NCI-H1436 (cell line): ENCODE data around the gene UTF1.
"Not testable (repeated sequence)": the region's sequence is repeated elsewhere in the genome, so short reads cannot be mapped to it uniquely, and the experiment has no call there.

Experiments
- DNase-seq: peaks from one replicate; lab custom pipeline; 2025; lab: John Stamatoyannopoulos, UW

Gene UTF1

DNA sequence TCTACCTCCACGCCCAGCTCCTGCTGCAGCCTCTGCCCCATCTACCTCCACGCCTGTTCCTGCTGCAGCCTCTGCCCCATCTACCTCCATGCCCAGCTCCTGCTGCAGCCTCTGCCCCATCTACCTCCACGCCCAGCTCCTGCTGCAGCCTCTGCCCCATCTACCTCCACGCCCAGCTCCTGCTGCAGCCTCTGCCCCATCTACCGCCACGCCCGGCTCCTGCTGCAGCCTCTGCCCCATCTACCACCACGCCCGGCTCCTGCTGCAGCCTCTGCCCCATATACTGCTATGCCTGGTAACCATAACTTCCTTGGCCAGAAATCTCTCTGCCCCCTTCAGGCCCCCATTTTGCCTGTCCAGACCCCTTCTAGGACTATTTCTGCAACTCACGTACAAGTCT lies 35.0 kb downstream of the UTF1 start:
- DNase-seq, result not testable (repeated sequence)

DNA sequence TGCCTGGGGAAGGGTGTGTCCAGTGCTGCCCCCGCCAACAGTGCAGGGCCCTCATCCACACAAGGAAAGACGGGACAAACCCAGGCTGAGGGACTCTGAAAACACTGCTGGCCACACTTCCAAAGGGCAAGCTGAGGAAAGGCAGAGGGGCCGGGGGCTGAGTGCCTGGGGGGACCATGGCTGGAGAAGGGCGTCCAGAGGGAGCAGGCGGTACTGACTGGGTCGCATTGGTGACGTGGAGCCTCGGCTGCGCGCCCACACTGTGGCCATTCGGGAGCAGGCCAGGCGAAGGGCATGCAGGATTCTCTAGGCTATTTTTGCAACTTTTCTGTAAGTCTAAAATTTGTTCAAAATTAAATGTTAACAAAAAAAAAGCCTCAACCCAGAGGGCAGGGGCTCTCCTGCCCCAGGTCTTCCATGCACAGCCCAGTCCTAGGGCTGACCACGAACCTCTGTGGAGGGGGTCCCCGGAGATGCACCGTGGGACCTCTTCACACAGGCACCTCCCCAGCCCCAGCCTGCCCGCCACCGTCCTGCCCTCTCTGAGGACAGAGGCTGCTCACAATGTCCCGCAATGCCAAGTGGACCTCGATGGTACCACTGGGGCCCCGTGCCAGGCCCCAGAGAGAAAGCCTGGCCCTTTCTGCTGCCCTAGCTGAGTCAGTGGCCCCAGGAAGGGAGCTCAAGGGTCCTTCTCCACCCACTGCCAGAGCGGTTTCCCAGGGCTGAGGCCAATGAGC lies 36.2 kb downstream of the UTF1 start:
- DNase-seq, result no peak

GRCh38 chr10:133267293-133267692 lies 37.3 kb downstream of the UTF1 start:
- no peak for DNase-seq

- no peak for DNase-seq
These were observed 37.8 kb downstream of the UTF1 start for GRCh38 chr10:133267829-133268228.

DNA sequence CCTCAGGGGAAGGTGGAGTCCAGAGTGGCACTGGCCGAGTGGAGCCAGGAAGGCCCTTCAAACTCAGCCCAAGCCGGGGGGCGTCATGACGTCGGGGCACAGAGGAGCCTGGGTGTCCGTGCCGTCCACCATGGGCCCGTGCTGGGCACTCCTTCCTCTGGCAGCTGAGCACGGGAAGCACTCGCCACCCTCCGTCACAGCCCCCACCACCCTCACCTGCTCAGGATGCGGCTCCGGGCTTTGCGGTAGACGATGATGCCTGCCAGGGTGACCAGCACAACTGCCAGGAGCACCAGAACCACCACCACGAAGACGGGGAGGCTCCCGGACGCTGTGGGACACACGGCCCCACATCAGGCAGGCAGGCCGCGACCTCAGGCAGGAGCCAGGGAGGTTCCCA lies 38.5 kb downstream of the UTF1 start:
- DNase-seq, result no peak

DNA sequence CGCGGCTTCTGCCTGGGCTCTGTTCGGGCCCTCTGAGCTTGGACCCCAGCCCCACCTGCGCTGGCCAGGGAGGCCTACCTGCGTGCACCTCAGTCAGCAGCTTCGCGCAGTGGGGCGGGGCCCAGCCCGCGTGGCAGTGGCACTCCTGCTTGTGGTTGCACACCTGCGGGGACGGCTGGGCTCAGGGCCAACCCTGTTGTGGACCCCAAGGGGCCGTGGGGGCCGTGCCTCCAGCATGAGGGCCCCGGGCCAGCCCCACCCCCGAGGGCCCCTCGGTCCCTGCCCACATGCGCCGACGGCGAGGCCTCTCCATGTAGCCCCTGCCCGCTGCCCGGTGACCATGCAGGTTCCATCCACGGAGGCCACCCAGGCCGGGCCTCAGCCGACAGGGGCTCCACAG lies 39.4 kb downstream of the UTF1 start:
- no peak for DNase-seq

DNA sequence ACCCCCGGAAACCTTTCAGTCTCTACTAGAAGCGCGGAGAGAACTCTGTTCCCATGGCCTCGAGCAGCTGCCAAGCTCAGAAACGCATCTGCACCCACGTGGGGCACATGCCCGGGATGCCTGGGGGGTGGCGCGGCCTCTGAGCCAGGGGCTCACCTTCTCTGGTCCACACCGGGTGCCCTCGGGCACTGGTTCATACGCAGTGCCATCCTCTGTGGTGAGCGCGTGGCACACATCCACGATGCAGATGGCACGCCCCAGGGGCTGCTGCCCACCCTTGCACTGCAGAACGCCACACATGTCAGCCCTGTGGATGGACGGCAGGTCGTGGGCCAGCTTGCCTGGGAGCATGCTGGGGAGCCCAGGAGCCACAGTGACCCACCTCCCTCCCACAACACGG lies 40.2 kb downstream of the UTF1 start:
- DNase-seq, result no peak

- DNase-seq, result no peak
These were observed 40.8 kb downstream of the UTF1 start for GRCh38 chr10:133270773-133271297.

DNA sequence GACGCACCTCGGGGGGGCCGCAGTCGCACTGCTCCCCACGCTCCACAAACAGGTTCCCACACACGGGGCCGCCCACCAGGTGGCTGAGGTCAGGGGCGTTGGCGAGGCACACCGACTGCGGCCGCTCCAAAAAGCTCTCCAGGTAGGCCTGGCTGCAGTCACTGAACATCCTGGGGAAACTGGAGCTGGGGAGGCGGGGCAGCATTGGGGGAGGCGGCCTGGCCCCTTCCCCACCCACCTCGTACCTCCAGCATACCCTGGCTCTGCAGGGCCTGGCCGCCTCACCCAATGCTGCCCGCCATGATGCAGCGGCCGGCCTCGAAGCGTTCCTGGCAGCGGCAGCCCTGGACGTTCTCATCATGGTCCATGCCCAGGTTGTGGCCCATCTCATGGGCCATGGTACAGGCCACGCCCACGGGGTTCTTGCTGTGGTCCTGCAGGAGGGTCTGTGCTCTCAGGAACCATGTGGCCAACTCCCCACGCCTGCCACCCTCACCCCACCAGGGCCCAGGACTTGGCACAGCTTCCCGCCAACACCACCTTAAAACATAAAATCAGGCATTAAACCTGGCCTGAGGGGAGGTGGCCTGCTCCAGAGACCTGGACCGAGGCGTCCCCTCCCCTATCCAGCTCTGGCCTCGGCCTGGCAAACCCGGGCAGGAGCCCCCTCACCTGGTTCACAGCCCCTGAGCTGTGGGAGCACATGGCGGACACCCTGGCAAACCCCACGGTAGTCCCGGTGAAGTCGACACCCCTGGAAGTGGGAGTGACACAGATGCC lies 41.7 kb downstream of the UTF1 start:
- no peak for DNase-seq

GRCh38 chr10:133272301-133272963 lies 42.4 kb downstream of the UTF1 start:
- no peak for DNase-seq

DNA sequence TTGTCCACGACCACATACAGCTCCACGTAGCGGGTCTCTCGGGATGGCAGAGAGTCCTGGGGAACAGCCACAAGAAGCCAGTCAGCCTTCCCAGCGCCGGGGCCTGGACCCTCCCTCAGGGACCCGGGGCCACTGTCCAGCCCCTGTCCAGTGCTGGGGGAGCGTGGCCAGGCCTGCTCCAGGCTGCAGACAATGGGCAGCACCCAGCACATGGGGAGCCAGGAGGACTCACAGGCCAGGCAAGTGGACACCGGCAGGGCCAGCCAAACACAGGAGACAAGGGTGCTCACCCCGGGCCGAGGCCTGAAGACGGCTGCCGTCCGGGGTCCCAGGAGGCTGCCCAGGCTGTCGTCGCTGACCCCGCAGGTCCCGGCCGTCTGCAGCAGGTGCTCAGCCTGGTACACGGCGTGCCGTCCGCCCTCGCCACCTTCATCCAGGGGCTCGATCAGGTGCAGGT lies 43.0 kb downstream of the UTF1 start:
- no peak for DNase-seq

DNA sequence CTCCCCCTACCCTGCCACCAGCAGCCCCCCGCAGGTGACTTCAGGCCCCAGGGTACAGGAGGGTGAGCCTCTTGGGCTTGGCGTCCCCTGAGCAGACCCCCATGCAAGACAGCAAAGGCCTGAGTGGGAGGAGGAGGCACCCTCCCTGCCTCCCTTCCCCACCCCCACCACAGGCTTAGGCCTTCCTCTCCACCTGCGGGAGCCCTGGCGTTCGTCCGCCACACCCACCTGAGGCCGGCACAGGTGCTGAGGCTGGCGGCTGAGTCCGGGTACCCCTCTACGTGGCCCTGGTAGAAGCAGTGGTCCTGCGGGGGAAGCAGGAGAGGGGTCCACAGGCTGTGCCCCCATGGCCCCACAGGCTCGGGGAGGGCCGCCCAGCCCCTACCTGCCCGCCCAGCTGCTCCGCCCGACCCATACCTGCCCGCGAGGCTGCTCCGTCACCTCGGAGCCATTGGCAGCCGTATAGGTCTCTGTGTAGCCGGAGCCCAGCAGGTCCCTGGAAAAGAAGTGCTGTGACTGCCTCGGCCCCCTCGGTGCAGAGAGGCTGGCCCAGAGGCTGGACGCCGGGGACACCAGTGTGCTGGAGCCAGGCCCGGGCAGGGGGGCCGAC lies 43.6 kb downstream of the UTF1 start:
- DNase-seq, result no peak

GRCh38 chr10:133274751-133275683 lies 45.0 kb downstream of the UTF1 start:
- DNase-seq, result no peak

GRCh38 chr10:133275684-133276092 lies 45.7 kb downstream of the UTF1 start:
- no peak for DNase-seq

DNA sequence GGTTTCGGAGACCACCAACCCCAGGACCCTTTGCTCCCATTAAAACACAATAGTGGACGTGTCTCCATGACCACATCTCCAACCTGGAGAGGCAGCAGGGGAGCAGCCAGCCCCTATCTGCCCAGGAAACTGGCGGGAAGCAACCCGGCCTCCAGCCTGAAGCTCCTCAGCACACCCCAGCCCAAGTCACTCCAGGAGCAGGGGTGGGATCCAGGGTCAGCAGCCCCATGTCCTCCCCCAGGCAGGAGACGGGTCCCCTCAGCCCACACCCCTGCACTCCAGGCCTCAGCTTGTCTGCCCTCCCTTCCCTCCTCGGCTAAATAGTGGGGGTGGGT lies 46.0 kb downstream of the UTF1 start:
- no peak for DNase-seq

- DNase-seq, result no peak
These were observed 46.6 kb downstream of the UTF1 start, which contains the start of gene ADAM8 for GRCh38 chr10:133276435-133277201. Gene ADAM8, minus strand, starts transcription at chr10:133276868. Its CDS starts 51 bp downstream, at chr10:133276817.

GRCh38 chr10:133277277-133277992 lies 47.4 kb downstream of the UTF1 start:
- no peak for DNase-seq

DNA sequence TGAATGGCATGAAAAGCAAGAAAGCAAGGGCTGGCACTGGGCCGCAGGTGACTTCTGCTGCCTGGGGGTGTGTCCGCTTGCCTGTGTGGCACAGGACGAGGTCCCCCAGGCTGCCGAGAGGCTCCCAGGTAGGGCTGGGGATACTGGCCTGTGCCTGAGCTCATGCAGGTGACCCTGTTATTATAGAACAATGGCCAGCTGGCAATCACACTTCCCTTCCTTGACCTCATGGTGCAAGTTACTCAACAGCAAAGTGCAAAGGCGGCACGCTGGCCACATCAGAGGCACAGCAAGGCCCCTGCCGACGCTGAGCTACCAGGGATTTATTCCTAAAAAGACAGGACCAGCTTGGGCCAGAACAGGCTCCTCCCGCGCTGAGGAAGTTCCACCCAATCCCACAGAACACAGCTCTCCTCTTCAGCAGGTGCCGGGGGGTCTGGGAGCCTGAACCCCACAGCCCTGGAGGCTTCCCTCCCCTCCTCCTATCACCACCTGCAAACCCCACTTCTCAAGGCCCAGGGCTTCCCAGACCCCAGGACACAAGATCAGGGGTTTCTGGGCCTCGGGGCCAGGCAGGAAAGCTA lies 48.1 kb downstream of the UTF1 start:
- DNase-seq, result no peak

- DNase-seq, result no peak
These were observed 48.7 kb downstream of the UTF1 start for GRCh38 chr10:133278577-133279265.
